Measurements from ENCODE around the gene FBXW5.

FBXW5 gene

DNA sequence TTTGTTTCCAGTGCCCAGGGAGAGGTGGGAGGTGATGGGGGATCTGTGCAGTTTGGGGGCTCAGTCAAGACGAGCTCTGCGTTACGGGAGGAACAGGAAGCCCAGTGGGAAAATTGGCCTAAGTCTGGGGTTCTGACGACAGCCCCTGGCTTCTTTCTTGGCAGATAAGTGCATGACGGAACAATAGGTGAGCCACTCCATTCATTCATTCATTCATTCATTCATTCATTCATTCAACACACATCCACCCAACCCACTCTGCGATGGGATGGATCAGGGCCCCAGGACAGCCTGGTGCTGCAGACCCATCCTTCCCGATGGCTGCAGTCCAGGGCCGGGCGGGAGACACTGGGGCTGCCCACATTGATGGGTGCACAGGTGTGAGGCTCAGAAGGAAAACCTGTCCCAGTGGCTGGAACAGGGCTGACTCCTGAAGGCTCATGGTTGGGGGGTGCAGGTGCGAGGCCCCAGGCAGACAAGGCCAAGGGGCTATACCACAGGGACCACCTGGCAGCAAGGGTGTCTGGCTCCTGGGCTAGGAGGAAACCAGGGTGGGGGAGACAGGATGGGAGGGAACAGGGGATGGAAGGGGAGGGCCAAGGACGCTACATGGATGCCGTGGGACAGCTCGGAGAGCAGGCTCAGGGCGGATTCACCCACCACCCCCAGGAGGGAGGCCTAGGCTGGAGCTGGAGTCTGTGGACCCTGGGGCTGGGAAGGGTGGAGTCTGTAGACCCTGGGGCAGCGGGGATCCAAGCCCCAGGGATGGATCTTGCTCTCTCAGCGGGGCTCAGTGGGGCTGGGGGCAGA is 36.3 kb upstream of the FBXW5 start:
- TF ChIP-seq EZH2phosphoT487 (IDR thresholded peaks at IDR 0.05; ENCODE audit: borderline replicate concordance) (no peak), CTCF (conservative IDR thresholded peaks at IDR 0.05; ENCODE audit: low read length) (no peak)
- no peaks in the 10 kb centered on the region for H3K79me2 ChIP-seq (ENCODE audit: insufficient read depth, low read length)
- H3K4me1 ChIP-seq (ENCODE audit: insufficient read depth, low read length, poor library complexity, severe bottlenecking) = no peaks in the 10 kb centered on the region
- no peak overlapping the region for H3K9ac ChIP-seq (ENCODE audit: low read depth, low read length, poor library complexity, severe bottlenecking)
- H3K4me3 ChIP-seq (ENCODE audit: low read length, poor library complexity, severe bottlenecking) = no peak overlapping the region
- no peaks in the 10 kb centered on the region for H4K20me1 ChIP-seq (ENCODE audit: insufficient read depth, low read length, poor library complexity, severe bottlenecking)
- no peaks in the 10 kb centered on the region for H3K27me3 ChIP-seq (ENCODE audit: insufficient read depth, low read length, poor library complexity, severe bottlenecking)
- H2AFZ ChIP-seq (ENCODE audit: low read length) = no peak overlapping the region
- H3K9me2 ChIP-seq (replicated peaks; ENCODE audit: low read depth, low read length) = no peaks in the 10 kb centered on the region
- H3K9me3 ChIP-seq (ENCODE audit: insufficient read depth, low read depth, low read length) = no peaks in the 10 kb centered on the region
- H3K36me3 ChIP-seq (ENCODE audit: insufficient read depth, low read length) = no peaks in the 10 kb centered on the region
- no peaks in the 10 kb centered on the region for H3F3A ChIP-seq (ENCODE audit: low read depth)
- no peak overlapping the region for H3K4me2 ChIP-seq (ENCODE audit: low read depth, low read length, poor library complexity, severe bottlenecking)

DNA sequence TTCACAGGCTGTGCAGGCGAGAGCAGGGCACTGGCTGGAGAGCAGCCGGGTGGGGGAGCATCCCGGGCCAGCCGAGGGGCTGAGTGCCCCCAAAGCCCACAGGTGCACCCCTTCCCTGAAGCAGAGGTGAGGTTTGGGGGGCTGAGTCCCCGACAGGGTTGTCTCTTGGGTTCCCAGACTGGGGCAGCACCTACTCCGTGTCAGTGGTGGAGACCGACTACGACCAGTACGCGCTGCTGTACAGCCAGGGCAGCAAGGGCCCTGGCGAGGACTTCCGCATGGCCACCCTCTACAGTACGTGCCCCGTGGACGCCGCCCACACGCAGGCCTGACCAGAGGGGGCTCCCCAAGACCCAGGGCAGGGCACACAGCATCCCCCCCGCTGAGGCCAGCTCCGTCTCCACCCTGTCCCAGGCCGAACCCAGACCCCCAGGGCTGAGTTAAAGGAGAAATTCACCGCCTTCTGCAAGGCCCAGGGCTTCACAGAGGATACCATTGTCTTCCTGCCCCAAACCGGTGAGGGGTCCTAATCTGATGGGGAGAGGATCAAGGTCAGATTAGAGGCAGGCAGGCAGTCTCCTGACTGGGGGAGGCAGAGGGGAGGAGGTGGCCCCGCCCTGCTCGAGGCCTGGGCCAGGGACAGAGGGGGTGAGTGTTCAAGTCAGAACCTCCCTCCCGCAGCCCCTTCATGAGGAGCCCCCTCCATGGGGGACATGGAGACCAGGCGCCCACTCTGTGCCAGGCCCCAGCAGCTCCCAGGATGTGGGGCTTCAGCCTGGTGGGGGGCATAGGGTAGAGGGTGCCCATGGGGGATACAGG is 35.4 kb upstream of the FBXW5 start:
- no peak overlapping the region for H3K4me3 ChIP-seq (ENCODE audit: low read length, poor library complexity, severe bottlenecking)
- H4K20me1 ChIP-seq (ENCODE audit: insufficient read depth, low read length, poor library complexity, severe bottlenecking) = no peaks in the 10 kb centered on the region
- no peaks in the 10 kb centered on the region for H3F3A ChIP-seq (ENCODE audit: low read depth)
- no peaks in the 10 kb centered on the region for H3K36me3 ChIP-seq (ENCODE audit: insufficient read depth, low read length)
- no peaks in the 10 kb centered on the region for H3K9me3 ChIP-seq (ENCODE audit: insufficient read depth, low read depth, low read length)
- H3K9ac ChIP-seq (ENCODE audit: low read depth, low read length, poor library complexity, severe bottlenecking) = no peak overlapping the region
- H2AFZ ChIP-seq (ENCODE audit: low read length) = no peak overlapping the region
- no peaks in the 10 kb centered on the region for H3K27me3 ChIP-seq (ENCODE audit: insufficient read depth, low read length, poor library complexity, severe bottlenecking)
- TF ChIP-seq EZH2phosphoT487 (IDR thresholded peaks at IDR 0.05; ENCODE audit: borderline replicate concordance) = no peak
- no peak for TF ChIP-seq CTCF (conservative IDR thresholded peaks at IDR 0.05; ENCODE audit: low read length)
- H3K9me2 ChIP-seq (replicated peaks; ENCODE audit: low read depth, low read length) = no peaks in the 10 kb centered on the region
- H3K4me1 ChIP-seq (ENCODE audit: insufficient read depth, low read length, poor library complexity, severe bottlenecking) = peaks cover 5% of the 10 kb centered on the region
- no peak overlapping the region for H3K4me2 ChIP-seq (ENCODE audit: low read depth, low read length, poor library complexity, severe bottlenecking)
- H3K79me2 ChIP-seq (ENCODE audit: insufficient read depth, low read length) = no peaks in the 10 kb centered on the region

DNA sequence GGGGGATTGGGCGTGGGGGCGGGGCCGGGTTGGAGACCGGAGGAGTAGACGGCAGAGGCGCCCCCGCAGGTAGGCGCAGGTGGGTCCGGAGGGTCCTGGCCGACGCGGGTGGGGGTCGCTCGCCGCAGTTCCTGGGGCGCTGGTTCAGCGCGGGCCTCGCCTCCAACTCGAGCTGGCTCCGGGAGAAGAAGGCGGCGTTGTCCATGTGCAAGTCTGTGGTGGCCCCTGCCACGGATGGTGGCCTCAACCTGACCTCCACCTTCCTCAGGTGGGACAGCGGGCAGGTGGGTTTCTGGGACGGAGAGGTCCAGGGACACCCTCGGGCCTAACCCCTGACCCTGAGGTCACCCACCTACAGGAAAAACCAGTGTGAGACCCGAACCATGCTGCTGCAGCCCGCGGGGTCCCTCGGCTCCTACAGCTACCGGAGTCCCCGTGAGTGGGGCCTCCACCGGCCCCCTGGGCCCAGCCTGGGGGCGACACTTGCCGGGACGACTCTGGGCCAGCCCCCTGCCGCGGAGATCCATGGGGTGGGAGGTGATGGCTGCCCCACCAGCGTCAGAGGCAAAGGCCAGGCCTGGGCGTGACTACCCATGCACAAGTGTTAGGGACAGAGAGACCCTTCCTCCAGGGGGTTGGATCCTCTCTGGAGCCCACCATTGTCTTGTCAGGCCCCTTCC is 34.5 kb upstream of the FBXW5 start:
- TF ChIP-seq EZH2phosphoT487 (IDR thresholded peaks at IDR 0.05; ENCODE audit: borderline replicate concordance) = no peak
- TF ChIP-seq CTCF (conservative IDR thresholded peaks at IDR 0.05; ENCODE audit: low read length) = no peak
- no peak overlapping the region for H3K9ac ChIP-seq (ENCODE audit: low read depth, low read length, poor library complexity, severe bottlenecking)
- no peaks in the 10 kb centered on the region for H3K36me3 ChIP-seq (ENCODE audit: insufficient read depth, low read length)
- H3K9me2 ChIP-seq (replicated peaks; ENCODE audit: low read depth, low read length) = no peaks in the 10 kb centered on the region
- no peaks in the 10 kb centered on the region for H4K20me1 ChIP-seq (ENCODE audit: insufficient read depth, low read length, poor library complexity, severe bottlenecking)
- no peaks in the 10 kb centered on the region for H3K9me3 ChIP-seq (ENCODE audit: insufficient read depth, low read depth, low read length)
- H3K27me3 ChIP-seq (ENCODE audit: insufficient read depth, low read length, poor library complexity, severe bottlenecking) = no peaks in the 10 kb centered on the region
- H3K4me1 ChIP-seq (ENCODE audit: insufficient read depth, low read length, poor library complexity, severe bottlenecking) = peaks cover 5% of the 10 kb centered on the region
- no peak overlapping the region for H3K4me2 ChIP-seq (ENCODE audit: low read depth, low read length, poor library complexity, severe bottlenecking)
- H2AFZ ChIP-seq (ENCODE audit: low read length) = no peak overlapping the region
- H3K79me2 ChIP-seq (ENCODE audit: insufficient read depth, low read length) = no peaks in the 10 kb centered on the region
- no peak overlapping the region for H3K4me3 ChIP-seq (ENCODE audit: low read length, poor library complexity, severe bottlenecking)
- no peaks in the 10 kb centered on the region for H3F3A ChIP-seq (ENCODE audit: low read depth)
